ENCODE measurements around the gene COA6. TPM values are rescaled to one million over a fixed set of nuclear protein-coding genes. Genes with fewer than 3 reads are reported as not detected.

COA6 gene
- total and polyA plus RNA-seq, 2 of the 13 experiments (the other 11 are each of a cell fraction or from before 2014, with no cell fraction given) = 32.4 to 104 TPM

- TF ChIP-seq HNF4A (CRISPR knock-in tag; IDR thresholded peaks at IDR 0.05) = no peak
- 0 out of 4 replicates have a peak, but pooled peaks of 1 of the 2 experiments have one; percentile 8 for TF ChIP-seq HMGXB4 (CRISPR knock-in tag; IDR thresholded peaks at IDR 0.05; ENCODE audit: borderline replicate concordance in 1 of 2, low read depth in 1 of 2)
- no peak for TF ChIP-seq ZFP90 (CRISPR knock-in tag; IDR thresholded peaks at IDR 0.05; ENCODE audit: borderline replicate concordance)
- TF ChIP-seq TFDP1 (CRISPR knock-in tag; IDR thresholded peaks at IDR 0.05; ENCODE audit: borderline replicate concordance) = no peak
- TF ChIP-seq RAD21 (CRISPR knock-in tag; IDR thresholded peaks at IDR 0.05) = peak; percentile 62
- TF ChIP-seq NFRKB (IDR thresholded peaks at IDR 0.05) = no peak
- TF ChIP-seq, protein P1, sequence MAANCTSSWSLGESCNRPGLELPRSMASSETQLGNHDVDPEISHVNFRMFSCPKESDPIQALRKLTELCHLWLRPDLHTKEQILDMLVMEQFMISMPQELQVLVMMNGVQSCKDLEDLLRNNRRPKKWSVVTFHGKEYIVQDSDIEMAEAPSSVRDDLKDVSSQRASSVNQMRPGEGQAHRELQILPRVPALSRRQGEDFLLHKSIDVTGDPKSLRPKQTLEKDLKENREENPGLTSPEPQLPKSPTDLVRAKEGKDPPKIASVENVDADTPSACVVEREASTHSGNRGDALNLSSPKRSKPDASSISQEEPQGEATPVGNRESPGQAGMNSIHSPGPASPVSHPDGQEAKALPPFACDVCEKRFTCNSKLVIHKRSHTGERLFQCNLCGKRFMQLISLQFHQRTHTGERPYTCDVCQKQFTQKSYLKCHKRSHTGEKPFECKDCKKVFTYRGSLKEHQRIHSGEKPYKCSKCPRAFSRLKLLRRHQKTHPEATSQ (CRISPR knock-in tag; IDR thresholded peaks at IDR 0.05; ENCODE audit: borderline replicate concordance) = 0 out of 2 replicates have a peak, but pooled peaks have one; percentile 40
- TF ChIP-seq NBN (conservative IDR thresholded peaks at IDR 0.05) = no peak
- TF ChIP-seq XRCC5 (optimal IDR thresholded peaks at IDR 0.05; ENCODE audit: low read length) = peak; percentile 72
- TF ChIP-seq, protein P2, sequence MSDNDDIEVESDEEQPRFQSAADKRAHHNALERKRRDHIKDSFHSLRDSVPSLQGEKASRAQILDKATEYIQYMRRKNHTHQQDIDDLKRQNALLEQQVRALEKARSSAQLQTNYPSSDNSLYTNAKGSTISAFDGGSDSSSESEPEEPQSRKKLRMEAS (IDR thresholded peaks at IDR 0.05) = no peak
- TF ChIP-seq ZNF317 (CRISPR knock-in tag; IDR thresholded peaks at IDR 0.05) = no peak
- TF ChIP-seq, protein P3, sequence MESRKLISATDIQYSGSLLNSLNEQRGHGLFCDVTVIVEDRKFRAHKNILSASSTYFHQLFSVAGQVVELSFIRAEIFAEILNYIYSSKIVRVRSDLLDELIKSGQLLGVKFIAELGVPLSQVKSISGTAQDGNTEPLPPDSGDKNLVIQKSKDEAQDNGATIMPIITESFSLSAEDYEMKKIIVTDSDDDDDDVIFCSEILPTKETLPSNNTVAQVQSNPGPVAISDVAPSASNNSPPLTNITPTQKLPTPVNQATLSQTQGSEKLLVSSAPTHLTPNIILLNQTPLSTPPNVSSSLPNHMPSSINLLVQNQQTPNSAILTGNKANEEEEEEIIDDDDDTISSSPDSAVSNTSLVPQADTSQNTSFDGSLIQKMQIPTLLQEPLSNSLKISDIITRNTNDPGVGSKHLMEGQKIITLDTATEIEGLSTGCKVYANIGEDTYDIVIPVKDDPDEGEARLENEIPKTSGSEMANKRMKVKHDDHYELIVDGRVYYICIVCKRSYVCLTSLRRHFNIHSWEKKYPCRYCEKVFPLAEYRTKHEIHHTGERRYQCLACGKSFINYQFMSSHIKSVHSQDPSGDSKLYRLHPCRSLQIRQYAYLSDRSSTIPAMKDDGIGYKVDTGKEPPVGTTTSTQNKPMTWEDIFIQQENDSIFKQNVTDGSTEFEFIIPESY (CRISPR knock-in tag; IDR thresholded peaks at IDR 0.05) = no peak
- no peak for TF ChIP-seq HNRNPL (IDR thresholded peaks at IDR 0.05; ENCODE audit: low read depth, low read length)
- TF ChIP-seq ZNF501 (CRISPR knock-in tag; IDR thresholded peaks at IDR 0.05) = no peak
- no peak for TF ChIP-seq FOXJ3 (CRISPR knock-in tag; IDR thresholded peaks at IDR 0.05; ENCODE audit: borderline replicate concordance)
- TF ChIP-seq HES4 (CRISPR knock-in tag; IDR thresholded peaks at IDR 0.05; ENCODE audit: borderline replicate concordance) = no peak
- TF ChIP-seq REL (CRISPR knock-in tag; conservative IDR thresholded peaks at IDR 0.05) = no peak
- no peak for TF ChIP-seq ZNF24 (IDR thresholded peaks at IDR 0.05)
- TF ChIP-seq, protein P4, sequence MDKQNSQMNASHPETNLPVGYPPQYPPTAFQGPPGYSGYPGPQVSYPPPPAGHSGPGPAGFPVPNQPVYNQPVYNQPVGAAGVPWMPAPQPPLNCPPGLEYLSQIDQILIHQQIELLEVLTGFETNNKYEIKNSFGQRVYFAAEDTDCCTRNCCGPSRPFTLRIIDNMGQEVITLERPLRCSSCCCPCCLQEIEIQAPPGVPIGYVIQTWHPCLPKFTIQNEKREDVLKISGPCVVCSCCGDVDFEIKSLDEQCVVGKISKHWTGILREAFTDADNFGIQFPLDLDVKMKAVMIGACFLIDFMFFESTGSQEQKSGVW (CRISPR knock-in tag; IDR thresholded peaks at IDR 0.05; ENCODE audit: borderline replicate concordance) = no peak
- no peak for TF ChIP-seq ZNF510 (CRISPR knock-in tag; IDR thresholded peaks at IDR 0.05; ENCODE audit: low read depth)
- TF ChIP-seq HMG20A (CRISPR knock-in tag; IDR thresholded peaks at IDR 0.05; ENCODE audit: borderline replicate concordance) = no peak
Measured at GRCh38 chr1:234326497-234327366, 46.5 kb upstream of the COA6 start (continued).

Data from HepG2 (cell line).